SK-N-SH treated with all-trans-retinoic acid at 6 μM for 48 hours (cell line): ENCODE results near the gene TMEM167A.

Experiments used
- ATAC-seq: fragments of 200-7000 bp; cut with Tn5 transposase; 3 replicates; pipeline ENCODE4 v1.9.1; 2020; ENCODE audit warnings: mild to moderate bottlenecking, moderate library complexity
- ARNTL ChIP-seq: fragments of 450-650 bp; formaldehyde crosslinking; IDR thresholded peaks from 2 replicates; pipeline ENCODE4 v1.5.0; 2020; ENCODE audit warnings: low read depth, mild to moderate bottlenecking, moderate library complexity, borderline replicate concordance
- BACH2 ChIP-seq: fragments of 250-450 bp; sonication (Bioruptor Pico); IDR thresholded peaks from 2 replicates; pipeline ENCODE4 v1.9.0; 2021; ENCODE audit warnings: mild to moderate bottlenecking, borderline replicate concordance
- CSDC2 ChIP-seq: fragments of 250-450 bp; sonication (Bioruptor Pico); IDR thresholded peaks from 2 replicates; pipeline ENCODE4 v1.5.0; 2020; ENCODE audit warnings: mild to moderate bottlenecking, moderate library complexity
- CSRNP3 ChIP-seq: fragments of 250-450 bp; sonication (Bioruptor Pico); IDR thresholded peaks from 2 replicates; pipeline ENCODE4 v1.5.1; 2021; ENCODE audit warnings: mild to moderate bottlenecking, moderate library complexity
- ESRRG ChIP-seq: fragments of 250-450 bp; sonication (Bioruptor Pico); IDR thresholded peaks from 2 replicates; pipeline ENCODE4 v1.6.1; 2021; ENCODE audit warnings: mild to moderate bottlenecking
- GLIS3 ChIP-seq: fragments of 250-450 bp; sonication (Bioruptor Pico); IDR thresholded peaks from 2 replicates; pipeline ENCODE4 v1.5.0; 2020; ENCODE audit warnings: mild to moderate bottlenecking, moderate library complexity
- ISL1 ChIP-seq: fragments of 250-450 bp; sonication (Bioruptor Pico); IDR thresholded peaks from 2 replicates; pipeline ENCODE4 v2.1.2; 2022; ENCODE audit warnings: mild to moderate bottlenecking, moderate library complexity
- OSR1 ChIP-seq: fragments of 250-450 bp; sonication (Bioruptor Pico); IDR thresholded peaks from 2 replicates; pipeline ENCODE4 v1.8.0; 2022; ENCODE audit warnings: moderate library complexity, mild to moderate bottlenecking, inconsistent platforms
- PATZ1 ChIP-seq: fragments of 250-450 bp; sonication (Bioruptor Pico); IDR thresholded peaks from 2 replicates; pipeline ENCODE4 v1.8.0; 2020; ENCODE audit warnings: mild to moderate bottlenecking, moderate library complexity, borderline replicate concordance
- RARB ChIP-seq: fragments of 250-450 bp; sonication (Bioruptor Pico); IDR thresholded peaks from 2 replicates; pipeline ENCODE4 v1.8.0; 2021; ENCODE audit warnings: mild to moderate bottlenecking, moderate library complexity
- TCF4 ChIP-seq: fragments of 250-450 bp; sonication (Bioruptor Pico); IDR thresholded peaks from 2 replicates; pipeline ENCODE4 v1.8.0; 2021; ENCODE audit warnings: mild to moderate bottlenecking, moderate library complexity, borderline replicate concordance
- TOX ChIP-seq: fragments of 250-450 bp; sonication (Bioruptor Pico); IDR thresholded peaks from 2 replicates; pipeline ENCODE4 v1.8.0; 2021; ENCODE audit warnings: mild to moderate bottlenecking, moderate library complexity, borderline replicate concordance
- ZFP3 ChIP-seq: fragments of 250-450 bp; sonication (Bioruptor Pico); IDR thresholded peaks from 2 replicates; pipeline ENCODE4 v1.5.0; 2020; ENCODE audit warnings: mild to moderate bottlenecking, moderate library complexity
- ZFP30 ChIP-seq: fragments of 450-650 bp; formaldehyde crosslinking; IDR thresholded peaks from 2 replicates; pipeline ENCODE4 v1.5.0; 2022; ENCODE audit warnings: mild to moderate bottlenecking, moderate library complexity
- ZNF565 ChIP-seq: fragments of 450-650 bp; formaldehyde crosslinking; conservative IDR thresholded peaks from 2 replicates; pipeline ENCODE4 v1.5.0; 2020; ENCODE audit warnings: low read depth, mild to moderate bottlenecking, moderate library complexity
- TF ChIP-seq, protein P1 (sequence below): fragments of 250-450 bp; sonication (Bioruptor Pico); IDR thresholded peaks from 2 replicates; pipeline ENCODE4 v1.8.0; 2021; ENCODE audit warnings: low read depth, mild to moderate bottlenecking, moderate library complexity, borderline replicate concordance
- TF ChIP-seq, protein P2 (sequence below): fragments of 250-450 bp; sonication (Bioruptor Pico); IDR thresholded peaks from 2 replicates; pipeline ENCODE4 v1.5.0; 2020; ENCODE audit warnings: mild to moderate bottlenecking, moderate library complexity

Gene TMEM167A

DNA sequence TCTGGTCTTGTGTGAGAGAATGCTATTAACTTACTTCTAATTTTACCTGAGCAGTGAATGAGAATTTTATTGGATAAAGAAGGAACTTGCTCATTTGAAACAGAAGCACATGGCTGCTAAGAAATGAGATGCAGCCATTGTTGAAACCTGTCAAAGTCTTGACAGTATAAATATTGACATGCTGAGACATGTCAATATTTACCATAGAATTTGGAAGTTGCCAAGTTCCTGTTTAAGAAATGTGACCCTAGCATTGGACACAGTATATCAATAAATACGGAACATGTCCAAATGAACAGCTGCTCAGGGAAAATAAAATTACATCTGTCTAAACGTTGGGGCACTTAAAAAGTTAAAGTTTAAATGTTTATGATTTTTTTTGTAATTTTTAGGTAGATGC lies 7.9 kb upstream of the TMEM167A start:
- no peak for TF ChIP-seq CSRNP3
- TF ChIP-seq CSDC2 (CRISPR knock-in tag): no peak
- no peak for TF ChIP-seq BACH2
- TF ChIP-seq ZFP3: no peak
- TF ChIP-seq TOX (CRISPR knock-in tag): no peak
- TF ChIP-seq, protein P1, sequence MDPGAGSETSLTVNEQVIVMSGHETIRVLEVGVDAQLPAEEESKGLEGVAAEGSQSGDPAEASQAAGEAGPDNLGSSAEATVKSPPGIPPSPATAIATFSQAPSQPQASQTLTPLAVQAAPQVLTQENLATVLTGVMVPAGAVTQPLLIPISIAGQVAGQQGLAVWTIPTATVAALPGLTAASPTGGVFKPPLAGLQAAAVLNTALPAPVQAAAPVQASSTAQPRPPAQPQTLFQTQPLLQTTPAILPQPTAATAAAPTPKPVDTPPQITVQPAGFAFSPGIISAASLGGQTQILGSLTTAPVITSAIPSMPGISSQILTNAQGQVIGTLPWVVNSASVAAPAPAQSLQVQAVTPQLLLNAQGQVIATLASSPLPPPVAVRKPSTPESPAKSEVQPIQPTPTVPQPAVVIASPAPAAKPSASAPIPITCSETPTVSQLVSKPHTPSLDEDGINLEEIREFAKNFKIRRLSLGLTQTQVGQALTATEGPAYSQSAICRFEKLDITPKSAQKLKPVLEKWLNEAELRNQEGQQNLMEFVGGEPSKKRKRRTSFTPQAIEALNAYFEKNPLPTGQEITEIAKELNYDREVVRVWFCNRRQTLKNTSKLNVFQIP (CRISPR knock-in tag): no peak
- TF ChIP-seq ZFP30 (CRISPR knock-in tag): no peak
- TF ChIP-seq OSR1 (CRISPR knock-in tag): no peak
- no peak for TF ChIP-seq ISL1 (CRISPR knock-in tag)
- TF ChIP-seq ESRRG (CRISPR knock-in tag): no peak
- TF ChIP-seq ZNF565 (CRISPR knock-in tag): no peak
- TF ChIP-seq GLIS3: no peak
- no peak for TF ChIP-seq RARB (CRISPR knock-in tag)
- TF ChIP-seq, all 23 proteins: peak for 0
- ATAC-seq: no peak

- TF ChIP-seq ZFP30 (CRISPR knock-in tag): no peak
- TF ChIP-seq, protein P2, sequence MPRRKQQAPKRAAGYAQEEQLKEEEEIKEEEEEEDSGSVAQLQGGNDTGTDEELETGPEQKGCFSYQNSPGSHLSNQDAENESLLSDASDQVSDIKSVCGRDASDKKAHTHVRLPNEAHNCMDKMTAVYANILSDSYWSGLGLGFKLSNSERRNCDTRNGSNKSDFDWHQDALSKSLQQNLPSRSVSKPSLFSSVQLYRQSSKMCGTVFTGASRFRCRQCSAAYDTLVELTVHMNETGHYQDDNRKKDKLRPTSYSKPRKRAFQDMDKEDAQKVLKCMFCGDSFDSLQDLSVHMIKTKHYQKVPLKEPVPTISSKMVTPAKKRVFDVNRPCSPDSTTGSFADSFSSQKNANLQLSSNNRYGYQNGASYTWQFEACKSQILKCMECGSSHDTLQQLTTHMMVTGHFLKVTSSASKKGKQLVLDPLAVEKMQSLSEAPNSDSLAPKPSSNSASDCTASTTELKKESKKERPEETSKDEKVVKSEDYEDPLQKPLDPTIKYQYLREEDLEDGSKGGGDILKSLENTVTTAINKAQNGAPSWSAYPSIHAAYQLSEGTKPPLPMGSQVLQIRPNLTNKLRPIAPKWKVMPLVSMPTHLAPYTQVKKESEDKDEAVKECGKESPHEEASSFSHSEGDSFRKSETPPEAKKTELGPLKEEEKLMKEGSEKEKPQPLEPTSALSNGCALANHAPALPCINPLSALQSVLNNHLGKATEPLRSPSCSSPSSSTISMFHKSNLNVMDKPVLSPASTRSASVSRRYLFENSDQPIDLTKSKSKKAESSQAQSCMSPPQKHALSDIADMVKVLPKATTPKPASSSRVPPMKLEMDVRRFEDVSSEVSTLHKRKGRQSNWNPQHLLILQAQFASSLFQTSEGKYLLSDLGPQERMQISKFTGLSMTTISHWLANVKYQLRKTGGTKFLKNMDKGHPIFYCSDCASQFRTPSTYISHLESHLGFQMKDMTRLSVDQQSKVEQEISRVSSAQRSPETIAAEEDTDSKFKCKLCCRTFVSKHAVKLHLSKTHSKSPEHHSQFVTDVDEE (CRISPR knock-in tag): no peak
- TF ChIP-seq, all 23 proteins: peak for 0
- no peak for ATAC-seq
These were observed 7.1 kb upstream of the TMEM167A start for GRCh38 chr5:83084336-83084735.

- ATAC-seq: no peak
- TF ChIP-seq ZFP30 (CRISPR knock-in tag): no peak
- TF ChIP-seq GLIS3: no peak
- no peak for TF ChIP-seq PATZ1 (CRISPR knock-in tag)
- no peak for TF ChIP-seq CSDC2 (CRISPR knock-in tag)
- TF ChIP-seq TCF4: no peak
These were observed 5.6 kb upstream of the TMEM167A start for GRCh38 chr5:83082750-83083149.

GRCh38 chr5:83077662-83078261 lies 568 bp upstream of the TMEM167A start:
- ATAC-seq: peak; percentile 17
- TF ChIP-seq ESRRG (CRISPR knock-in tag): no peak
- TF ChIP-seq CSDC2 (CRISPR knock-in tag): no peak
- TF ChIP-seq, protein P2 (CRISPR knock-in tag): no peak
- no peak for TF ChIP-seq ARNTL (CRISPR knock-in tag)
